HCT116 (cell line): Measurements from ENCODE around the gene ELFN1. TPM values are rescaled to one million over a fixed set of nuclear protein-coding genes. Genes with fewer than 3 reads are reported as not detected.

Experiments used
- ATAC-seq: fragments of 200-7000 bp; cut with Tn5 transposase; 2 replicates; pipeline ENCODE4 v1.9.1; 2020; ENCODE audit warnings: mild to moderate bottlenecking, moderate library complexity
- BruUV-seq: library from RNA; stranded (reverse); fragments of 400-500 nt; replicated peaks from 2 replicates; lab custom pipeline; 2021; lab: Mats Ljungman, UMichigan
- CTCF ChIA-PET: fragments of 300-600 bp; sonication (Branson Sonifier 250); formaldehyde crosslinking; loops from one replicate; lab custom pipeline; 2021; ENCODE audit warnings: antibody characterized with exemption; lab: Charles Lee
- POLR2A ChIA-PET: fragments of 300-600, 350-600 bp; sonication (Branson Sonifier 250); formaldehyde crosslinking; loops from one replicate; lab custom pipeline; 2021; ENCODE audit warnings: antibody characterized with exemption; lab: Charles Lee
- RAD21 ChIA-PET, 2 experiments: fragments of 300-600 bp; sonication (Branson Sonifier 250); formaldehyde crosslinking; loops; one replicate each; lab custom pipeline; 2023; ENCODE audit warnings: low total read pairs in 2 of 2; ENCODE audit not compliant: uncharacterized antibody in 2 of 2, unreplicated experiment in 2 of 2, low non-redundant PET in 1 of 2; lab: Charles Lee
- DNase-seq: peaks from one replicate; pipeline ENCODE4 v3.0.0-alpha.2; 2010; ENCODE audit warnings: low read depth, low spot score
- H2AFZ ChIP-seq: fragments of 200-600 bp; shearing (Covaris generic), sonication (generic); 2 replicates; pipeline ENCODE4 v1.6.1; 2017; ENCODE audit warnings: low read depth, mixed run types, mixed read lengths, antibody characterized with exemption, low read length; ENCODE audit not compliant: poor library complexity, severe bottlenecking
- H3K27ac ChIP-seq: 2 replicates; pipeline ENCODE4 v1.5.1; 2012; ENCODE audit warnings: low read depth, low read length
- H3K27me3 ChIP-seq: fragments of 200-600 bp; sonication (generic); 2 replicates; pipeline ENCODE4 v1.6.1; 2016; ENCODE audit warnings: mixed run types, low read length, mixed read lengths; ENCODE audit not compliant: insufficient read depth
- H3K36me3 ChIP-seq, 2 experiments: fragments of 200-500 bp in 1 of 2; fragments of 200-600 bp in 1 of 2; sonication (Bioruptor generic) in 1 of 2; sonication (generic) in 1 of 2; 2 replicates each; pipeline versions ENCODE4 v1.5.1 to v1.6.1; 2014 to 2016; ENCODE audit warnings: low read length in 2 of 2, inconsistent platforms in 1 of 2, mixed read lengths in 1 of 2, mixed run types in 1 of 2; ENCODE audit not compliant: insufficient read depth in 2 of 2, control insufficient read depth in 1 of 2
- H3K4me1 ChIP-seq, 2 experiments: fragments of 200-600 bp in 1 of 2; sonication (generic) in 1 of 2; 2 replicates each; pipeline versions ENCODE4 v1.5.1 to v1.6.1; 2012 to 2017; ENCODE audit warnings: low read length in 2 of 2, inconsistent platforms in 1 of 2, mild to moderate bottlenecking in 1 of 2, mixed read lengths in 1 of 2, mixed run types in 1 of 2, moderate library complexity in 1 of 2; ENCODE audit not compliant: insufficient read depth in 2 of 2, control insufficient read depth in 1 of 2
- H3K4me2 ChIP-seq: fragments of 200-600 bp; sonication (generic); 2 replicates; pipeline ENCODE4 v1.6.1; 2017; ENCODE audit warnings: mixed run types, low read length, mixed read lengths
- H3K4me3 ChIP-seq, 2 experiments: fragments of 200-600 bp in 1 of 2; sonication (generic) in 1 of 2; replicated peaks in 1 of 2; 2 replicates each; pipeline ENCODE4 v1.5.1; 2011 to 2016; ENCODE audit warnings: low read length in 2 of 2, control low read depth in 1 of 2, low read depth in 1 of 2, mild to moderate bottlenecking in 1 of 2, mixed read lengths in 1 of 2, mixed run types in 1 of 2
- H3K79me2 ChIP-seq: fragments of 200-600 bp; sonication (generic); 2 replicates; pipeline ENCODE4 v1.6.1; 2017; ENCODE audit warnings: mild to moderate bottlenecking, mixed run types, low read length, moderate library complexity, mixed read lengths; ENCODE audit not compliant: insufficient read depth
- H3K9ac ChIP-seq: fragments of 200-600 bp; sonication (generic); 2 replicates; pipeline ENCODE4 v1.6.1; 2016; ENCODE audit warnings: low read length, mixed read lengths
- H3K9me2 ChIP-seq: fragments of 200-600 bp; sonication (generic), shearing (Covaris generic); 2 replicates; pipeline ENCODE4 v1.6.1; 2017; ENCODE audit warnings: mixed run types, mild to moderate bottlenecking, moderate library complexity; ENCODE audit not compliant: insufficient read depth
- H3K9me3 ChIP-seq, 2 experiments: fragments of 200-500 bp in 1 of 2; fragments of 200-600 bp in 1 of 2; sonication (Bioruptor generic) in 1 of 2; sonication (generic) in 1 of 2; 2 replicates each; pipeline ENCODE4 v1.6.1; 2014 to 2017; ENCODE audit warnings: low read length in 2 of 2, mixed read lengths in 2 of 2, inconsistent platforms in 1 of 2, low read depth in 1 of 2, mild to moderate bottlenecking in 1 of 2, mixed run types in 1 of 2, moderate library complexity in 1 of 2; ENCODE audit not compliant: control insufficient read depth in 1 of 2, insufficient read depth in 1 of 2
- H4K20me1 ChIP-seq: fragments of 200-600 bp; sonication (generic), shearing (Covaris generic); 2 replicates; pipeline ENCODE4 v1.6.1; 2017; ENCODE audit warnings: mixed run types, mild to moderate bottlenecking, moderate library complexity; ENCODE audit not compliant: insufficient read depth
- CBX3 ChIP-seq: IDR thresholded peaks from 2 replicates; pipeline ENCODE4 v1.6.1; 2012; ENCODE audit warnings: low read depth
- EGR1 ChIP-seq: IDR thresholded peaks from 2 replicates; pipeline ENCODE4 v1.6.1; 2012; ENCODE audit warnings: low read depth
- ELF1 ChIP-seq: IDR thresholded peaks from 2 replicates; pipeline ENCODE4 v1.6.1; 2012; ENCODE audit warnings: low read depth, borderline replicate concordance
- EZH2 ChIP-seq: fragments of 200-600 bp; sonication (generic); IDR thresholded peaks from 2 replicates; pipeline ENCODE4 v1.6.1; 2017; ENCODE audit warnings: antibody characterized with exemption, mixed run types
- EZH2phosphoT487 ChIP-seq: fragments of 200-600 bp; IDR thresholded peaks from 2 replicates; pipeline ENCODE4 v1.6.1; 2018; ENCODE audit warnings: antibody characterized with exemption, borderline replicate concordance
- FOSL1 ChIP-seq: IDR thresholded peaks from 2 replicates; pipeline ENCODE4 v1.6.1; 2012; ENCODE audit warnings: low read depth
- JUND ChIP-seq: IDR thresholded peaks from 2 replicates; pipeline ENCODE4 v1.6.1; 2012
- POLR2A ChIP-seq: IDR thresholded peaks from 2 replicates; pipeline ENCODE4 v1.7.0; 2011; ENCODE audit warnings: borderline replicate concordance; ENCODE audit not compliant: insufficient read depth, insufficient read length; ENCODE audit errors: extremely low read depth
- RAD21 ChIP-seq: IDR thresholded peaks from 2 replicates; pipeline ENCODE4 v1.6.1; 2012; ENCODE audit warnings: low read depth, mild to moderate bottlenecking
- SIN3A ChIP-seq: IDR thresholded peaks from 2 replicates; pipeline ENCODE4 v1.6.1; 2012; ENCODE audit warnings: low read depth
- SRF ChIP-seq: IDR thresholded peaks from 2 replicates; pipeline ENCODE4 v1.6.1; 2012; ENCODE audit warnings: low read depth
- YY1 ChIP-seq: IDR thresholded peaks from 2 replicates; pipeline ENCODE4 v1.6.1; 2011; ENCODE audit warnings: low read length, low read depth, moderate library complexity, mild to moderate bottlenecking; ENCODE audit not compliant: insufficient replicate concordance; ENCODE audit errors: extremely low read depth
- intact Hi-C: fragments of 100-400 bp; cut with micrococcal nuclease; formaldehyde crosslinking; loops from 2 replicates; pipeline ENCODE4 v1.10.0; 2022
- total RNA-seq: library from RNA; stranded (reverse); gene quantifications from one replicate; pipeline ENCODE4 v1.2.1, GENCODE V29; 2021; ENCODE audit not compliant: unreplicated experiment
- TF ChIP-seq, protein P1 (sequence below): IDR thresholded peaks from 2 replicates; pipeline ENCODE4 v1.6.1; 2012
- TF ChIP-seq, protein P2 (sequence below), 3 experiments: fragments of 200-600 bp in 1 of 3; sonication (generic) in 1 of 3; IDR thresholded peaks in 2 of 3; conservative IDR thresholded peaks in 1 of 3; 2 replicates each; pipeline ENCODE4 v1.5.1; 2012 to 2017; ENCODE audit warnings: low read depth in 2 of 3, low read length in 2 of 3, antibody characterized with exemption in 1 of 3, borderline replicate concordance in 1 of 3, control low read depth in 1 of 3, mild to moderate bottlenecking in 1 of 3, mixed read lengths in 1 of 3, mixed run types in 1 of 3, moderate library complexity in 1 of 3; ENCODE audit not compliant: insufficient read depth in 1 of 3
- TF ChIP-seq, protein P3 (sequence below): IDR thresholded peaks from 2 replicates; pipeline ENCODE4 v1.6.1; 2012; ENCODE audit warnings: low read depth

ELFN1 gene
- total RNA-seq, 1 experiment from 2014 or later, result 4.4 TPM

DNA sequence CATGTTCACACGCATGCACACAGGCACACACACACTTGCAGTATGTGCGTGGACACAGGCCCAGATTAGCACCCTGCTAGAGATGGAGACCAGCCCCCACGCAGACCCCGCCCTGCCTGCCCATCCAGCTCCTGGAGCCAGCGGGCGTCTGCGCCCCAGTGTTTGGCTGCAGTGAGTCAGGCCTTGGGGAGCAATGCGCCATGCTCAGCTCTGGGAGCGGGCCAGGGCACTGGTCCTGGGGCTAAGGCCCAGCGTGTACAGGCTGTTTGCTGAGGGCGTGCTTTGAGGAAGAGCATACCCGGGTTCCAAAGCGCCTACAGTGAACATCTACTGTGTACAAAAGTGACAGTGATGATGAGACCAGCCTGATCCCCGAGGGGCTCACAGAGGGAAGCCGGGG is 16.0 kb upstream of the ELFN1 start:
- H3K36me3 ChIP-seq, result no peaks in the 10 kb centered on the region
- no peaks in the 10 kb centered on the region for H3K9me3 ChIP-seq
- POLR2A ChIA-PET, result no interaction called here
- H3K9ac ChIP-seq, result no peak overlapping the region
- BruUV-seq, result no TSS peak
- H3K27me3 ChIP-seq, result no peaks in the 10 kb centered on the region
- ATAC-seq (no peak), DNase-seq (no peak)
- RAD21 ChIA-PET, result no interaction called here
- intact Hi-C loops, result no loop called here
- no peaks in the 10 kb centered on the region for H4K20me1 ChIP-seq
- H3K4me1 ChIP-seq, result no peaks in the 10 kb centered on the region
- no peak overlapping the region for H3K4me2 ChIP-seq
- no peak overlapping the region for H3K27ac ChIP-seq
- no peak overlapping the region for H2AFZ ChIP-seq
- CTCF ChIA-PET, result no interaction called here
- TF ChIP-seq FOSL1 (no peak), SRF (no peak), CBX3 (no peak), EGR1 (no peak), EZH2phosphoT487 (no peak), RAD21 (no peak), SIN3A (no peak), JUND (no peak), ELF1 (no peak), EZH2 (no peak), YY1 (no peak), POLR2A (no peak)
- TF ChIP-seq, protein P1, sequence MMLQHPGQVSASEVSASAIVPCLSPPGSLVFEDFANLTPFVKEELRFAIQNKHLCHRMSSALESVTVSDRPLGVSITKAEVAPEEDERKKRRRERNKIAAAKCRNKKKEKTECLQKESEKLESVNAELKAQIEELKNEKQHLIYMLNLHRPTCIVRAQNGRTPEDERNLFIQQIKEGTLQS, result no peak
- TF ChIP-seq, protein P2, sequence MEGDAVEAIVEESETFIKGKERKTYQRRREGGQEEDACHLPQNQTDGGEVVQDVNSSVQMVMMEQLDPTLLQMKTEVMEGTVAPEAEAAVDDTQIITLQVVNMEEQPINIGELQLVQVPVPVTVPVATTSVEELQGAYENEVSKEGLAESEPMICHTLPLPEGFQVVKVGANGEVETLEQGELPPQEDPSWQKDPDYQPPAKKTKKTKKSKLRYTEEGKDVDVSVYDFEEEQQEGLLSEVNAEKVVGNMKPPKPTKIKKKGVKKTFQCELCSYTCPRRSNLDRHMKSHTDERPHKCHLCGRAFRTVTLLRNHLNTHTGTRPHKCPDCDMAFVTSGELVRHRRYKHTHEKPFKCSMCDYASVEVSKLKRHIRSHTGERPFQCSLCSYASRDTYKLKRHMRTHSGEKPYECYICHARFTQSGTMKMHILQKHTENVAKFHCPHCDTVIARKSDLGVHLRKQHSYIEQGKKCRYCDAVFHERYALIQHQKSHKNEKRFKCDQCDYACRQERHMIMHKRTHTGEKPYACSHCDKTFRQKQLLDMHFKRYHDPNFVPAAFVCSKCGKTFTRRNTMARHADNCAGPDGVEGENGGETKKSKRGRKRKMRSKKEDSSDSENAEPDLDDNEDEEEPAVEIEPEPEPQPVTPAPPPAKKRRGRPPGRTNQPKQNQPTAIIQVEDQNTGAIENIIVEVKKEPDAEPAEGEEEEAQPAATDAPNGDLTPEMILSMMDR (IDR thresholded peaks at IDR 0.05 in 2 of 3, conservative IDR thresholded peaks at IDR 0.05 in 1 of 3; ENCODE audit: borderline replicate concordance in 1 of 3, insufficient read depth in 1 of 3, low read depth in 2 of 3, low read length in 2 of 3), result no peak
- TF ChIP-seq, protein P3, sequence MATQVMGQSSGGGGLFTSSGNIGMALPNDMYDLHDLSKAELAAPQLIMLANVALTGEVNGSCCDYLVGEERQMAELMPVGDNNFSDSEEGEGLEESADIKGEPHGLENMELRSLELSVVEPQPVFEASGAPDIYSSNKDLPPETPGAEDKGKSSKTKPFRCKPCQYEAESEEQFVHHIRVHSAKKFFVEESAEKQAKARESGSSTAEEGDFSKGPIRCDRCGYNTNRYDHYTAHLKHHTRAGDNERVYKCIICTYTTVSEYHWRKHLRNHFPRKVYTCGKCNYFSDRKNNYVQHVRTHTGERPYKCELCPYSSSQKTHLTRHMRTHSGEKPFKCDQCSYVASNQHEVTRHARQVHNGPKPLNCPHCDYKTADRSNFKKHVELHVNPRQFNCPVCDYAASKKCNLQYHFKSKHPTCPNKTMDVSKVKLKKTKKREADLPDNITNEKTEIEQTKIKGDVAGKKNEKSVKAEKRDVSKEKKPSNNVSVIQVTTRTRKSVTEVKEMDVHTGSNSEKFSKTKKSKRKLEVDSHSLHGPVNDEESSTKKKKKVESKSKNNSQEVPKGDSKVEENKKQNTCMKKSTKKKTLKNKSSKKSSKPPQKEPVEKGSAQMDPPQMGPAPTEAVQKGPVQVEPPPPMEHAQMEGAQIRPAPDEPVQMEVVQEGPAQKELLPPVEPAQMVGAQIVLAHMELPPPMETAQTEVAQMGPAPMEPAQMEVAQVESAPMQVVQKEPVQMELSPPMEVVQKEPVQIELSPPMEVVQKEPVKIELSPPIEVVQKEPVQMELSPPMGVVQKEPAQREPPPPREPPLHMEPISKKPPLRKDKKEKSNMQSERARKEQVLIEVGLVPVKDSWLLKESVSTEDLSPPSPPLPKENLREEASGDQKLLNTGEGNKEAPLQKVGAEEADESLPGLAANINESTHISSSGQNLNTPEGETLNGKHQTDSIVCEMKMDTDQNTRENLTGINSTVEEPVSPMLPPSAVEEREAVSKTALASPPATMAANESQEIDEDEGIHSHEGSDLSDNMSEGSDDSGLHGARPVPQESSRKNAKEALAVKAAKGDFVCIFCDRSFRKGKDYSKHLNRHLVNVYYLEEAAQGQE, result no peak
- TF ChIP-seq, all 23 proteins: peak for 0
- H3K4me3 ChIP-seq, result no peak overlapping the region
- H3K9me2 ChIP-seq, result no peaks in the 10 kb centered on the region
- H3K79me2 ChIP-seq, result no peaks in the 10 kb centered on the region
